HG03469 (cell line): Measurements from ENCODE around the gene SLAIN2.
"Not testable (repeated sequence)": the region's sequence is repeated elsewhere in the genome, so short reads cannot be mapped to it uniquely, and the experiment has no call there.

Source experiments
- ATAC-seq: cut with Tn5 transposase; IDR thresholded peaks from one replicate; pipeline ENCODE4 v1.9.1; 2021; ENCODE audit warnings: mild to moderate bottlenecking, moderate library complexity, moderate number of reproducible peaks; ENCODE audit not compliant: unreplicated experiment

The SLAIN2 gene

DNA sequence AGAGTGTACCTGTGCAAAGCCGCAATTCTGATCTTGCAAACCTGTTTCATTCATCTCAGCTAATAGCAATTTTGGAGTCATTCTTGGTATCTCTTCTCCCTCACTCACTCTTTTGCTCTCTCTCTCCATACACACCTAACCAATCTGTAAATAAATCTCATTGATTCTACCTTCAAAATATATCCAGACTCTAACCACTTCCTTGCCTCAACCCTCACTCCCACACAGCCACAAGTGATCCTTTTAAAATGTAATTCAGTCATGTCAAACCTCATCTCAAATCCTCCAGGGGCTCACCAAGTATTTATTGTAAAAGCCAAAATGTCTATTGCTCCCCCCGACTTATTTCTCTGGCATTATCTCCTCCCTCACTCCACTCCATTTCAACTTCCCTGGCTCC is 90.1 kb downstream of the SLAIN2 start:
- ATAC-seq = no peak

DNA sequence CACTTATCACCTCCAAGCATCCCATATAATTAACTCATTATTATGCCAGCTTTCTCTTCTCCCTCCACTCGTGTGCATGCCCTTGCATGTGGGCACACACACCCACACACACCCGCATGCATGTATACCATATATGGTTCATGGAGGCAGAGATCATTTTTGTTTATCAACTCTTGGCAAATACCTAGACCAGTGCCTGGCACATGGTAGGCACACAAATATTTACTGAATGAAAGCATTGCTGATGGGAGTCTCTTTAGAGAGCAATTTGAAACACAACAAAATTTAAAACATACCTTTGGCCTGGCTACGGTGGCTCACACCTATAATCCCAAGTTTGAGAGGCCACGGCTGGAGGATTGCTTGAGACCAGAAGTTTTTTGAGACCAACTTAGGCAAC is 90.7 kb downstream of the SLAIN2 start:
- ATAC-seq = no peak

DNA sequence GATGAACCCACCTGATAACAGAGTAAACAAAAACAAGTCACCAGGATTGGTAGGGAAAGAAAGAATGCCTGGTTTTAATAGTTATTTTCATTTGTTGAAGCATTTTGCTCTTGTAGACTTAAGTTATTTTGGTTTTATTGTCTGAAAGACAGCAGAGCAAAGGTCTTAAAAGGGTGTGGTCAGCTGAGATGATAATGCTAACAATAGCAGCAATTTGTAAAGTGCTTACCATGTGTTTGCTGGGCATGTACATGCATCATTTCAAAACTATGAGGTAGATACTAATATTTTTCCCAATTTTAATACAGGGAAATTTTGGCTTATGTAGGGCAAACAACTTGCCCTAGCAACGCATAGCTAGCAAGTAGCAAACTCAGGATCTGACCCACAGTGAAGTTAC is 95.0 kb downstream of the SLAIN2 start:
- ATAC-seq = no peak

DNA sequence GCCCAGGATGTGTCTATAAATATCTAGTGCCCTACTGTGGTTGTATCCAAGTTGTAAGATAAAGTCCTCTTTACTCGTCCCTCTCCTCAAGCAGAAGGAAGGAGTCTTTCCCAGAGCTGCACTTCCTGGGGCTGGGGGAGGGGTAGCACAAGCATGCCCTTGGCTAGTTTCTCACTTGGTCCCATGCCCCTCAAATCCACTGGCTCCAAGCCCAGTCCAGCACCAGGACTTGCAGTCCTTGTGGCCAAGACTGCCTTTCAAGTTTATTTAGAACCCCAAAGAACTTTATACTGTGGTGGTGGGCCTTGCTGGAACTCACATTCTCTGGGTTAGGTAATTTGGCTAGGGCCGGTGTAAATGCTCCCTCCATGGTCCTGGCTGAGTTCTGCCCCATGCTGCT is 98.7 kb downstream of the SLAIN2 start:
- ATAC-seq = no peak

DNA sequence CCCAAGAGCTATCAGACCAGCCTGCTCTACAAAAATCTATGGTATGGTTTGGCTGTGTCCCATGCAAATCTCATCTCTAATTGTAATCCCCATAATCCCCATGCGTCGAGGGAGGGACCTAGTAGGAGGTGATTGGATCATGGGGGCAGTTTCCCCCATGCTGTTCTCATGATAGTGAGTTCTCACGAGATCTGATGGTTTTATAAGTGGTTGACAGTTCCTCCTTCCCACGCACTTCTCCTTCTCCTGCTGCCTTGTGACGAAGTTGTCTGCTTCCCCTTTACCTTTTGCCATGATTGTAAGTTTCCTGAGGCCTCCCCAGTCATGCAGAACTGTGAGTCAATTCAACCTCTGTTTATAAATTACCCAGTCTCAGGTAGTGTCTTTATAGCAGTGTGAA is 99.6 kb downstream of the SLAIN2 start:
- ATAC-seq = not testable (repeated sequence)

DNA sequence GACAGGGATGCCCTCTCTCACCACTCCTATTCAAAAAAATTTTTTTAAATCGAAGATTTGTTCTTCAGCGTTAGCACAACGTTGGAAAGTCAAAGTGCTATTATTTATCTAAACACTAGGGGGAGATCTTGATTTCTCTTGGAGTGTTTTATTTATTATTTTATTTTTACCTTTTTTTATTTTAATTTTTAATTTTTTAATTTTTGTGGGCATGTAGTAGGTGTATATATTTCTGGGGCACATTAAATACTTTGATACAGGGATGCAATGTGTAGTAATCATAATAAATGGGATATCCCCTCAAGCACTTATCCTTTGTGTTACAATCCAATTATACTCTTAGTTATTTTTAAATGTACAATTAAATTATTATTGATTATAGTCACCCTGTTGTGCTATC is 104.4 kb downstream of the SLAIN2 start:
- no peak for ATAC-seq

DNA sequence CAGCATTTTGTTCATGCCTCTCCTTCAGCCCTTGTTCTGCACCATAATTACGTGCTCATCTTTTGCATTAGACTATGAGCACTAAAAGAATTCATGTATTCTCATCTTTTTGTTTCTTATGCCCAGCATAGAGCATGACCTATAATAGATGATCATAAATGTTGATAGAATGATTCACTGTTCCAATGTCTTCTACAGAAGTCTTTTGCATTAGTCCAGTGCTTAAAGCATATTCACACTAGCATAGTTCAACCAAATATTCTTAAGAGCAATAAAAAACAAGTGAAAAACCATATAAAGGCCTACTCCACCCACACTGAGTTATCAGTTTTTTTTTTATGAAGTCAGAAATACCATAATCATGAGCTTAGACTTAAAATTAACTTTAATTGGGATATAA is 105.3 kb downstream of the SLAIN2 start:
- no peak for ATAC-seq

DNA sequence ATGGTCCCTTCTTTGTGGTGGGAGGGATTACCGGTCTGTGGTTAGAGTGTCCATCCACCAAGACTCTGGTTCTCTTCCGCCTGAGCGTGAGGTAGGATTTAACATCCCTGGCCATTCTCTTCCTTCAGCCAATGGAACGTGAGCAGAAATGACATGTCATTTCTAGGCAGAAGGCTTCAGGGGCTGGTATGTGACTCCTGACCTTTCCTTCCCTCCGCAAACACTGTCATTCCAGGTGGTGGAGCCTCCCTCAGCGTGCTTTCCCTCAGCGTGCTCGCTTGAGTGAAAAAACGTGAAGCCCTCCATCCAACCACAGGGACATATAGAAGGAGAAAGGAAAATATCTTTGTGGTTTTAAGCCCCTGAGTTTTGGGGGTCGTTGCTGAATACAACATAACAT is 107.8 kb downstream of the SLAIN2 start:
- ATAC-seq = no peak

DNA sequence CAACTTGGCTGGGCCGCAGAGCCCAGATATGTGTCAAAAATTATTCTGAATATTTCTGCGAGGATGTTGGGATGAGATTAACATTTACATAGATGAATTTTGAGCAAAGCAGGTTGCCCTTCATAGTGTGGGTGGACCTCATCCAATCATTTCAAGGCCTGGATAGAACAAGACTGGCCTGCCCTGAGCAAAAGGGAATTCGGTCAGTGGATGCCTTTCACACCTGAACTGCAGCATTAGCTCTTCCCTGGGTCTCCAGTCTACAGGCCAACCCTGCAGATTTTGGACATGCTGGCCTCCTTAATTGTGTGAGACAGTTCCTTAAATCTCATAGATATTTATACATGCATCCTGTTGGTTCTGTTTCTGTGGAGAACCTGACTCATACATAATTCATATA is 109.4 kb downstream of the SLAIN2 start:
- ATAC-seq = no peak

DNA sequence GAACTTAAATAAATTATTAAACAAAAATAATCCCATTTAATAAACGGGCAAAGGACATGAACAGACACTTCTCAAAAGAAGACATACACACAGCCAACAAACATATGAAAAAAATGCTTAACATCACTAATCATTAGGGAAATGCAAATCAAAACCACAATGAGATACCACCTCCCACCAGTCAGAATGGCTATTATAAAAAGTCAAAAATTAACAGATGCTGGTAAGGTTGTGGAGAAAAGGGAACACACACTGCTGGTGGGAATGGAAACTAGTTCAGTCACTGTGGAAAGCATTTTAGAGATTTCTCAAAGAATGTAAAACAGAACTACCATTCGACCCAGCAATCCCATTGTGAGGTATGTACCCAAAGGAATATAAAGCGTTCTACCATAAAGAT is 110.3 kb downstream of the SLAIN2 start:
- ATAC-seq = not testable (repeated sequence)

DNA sequence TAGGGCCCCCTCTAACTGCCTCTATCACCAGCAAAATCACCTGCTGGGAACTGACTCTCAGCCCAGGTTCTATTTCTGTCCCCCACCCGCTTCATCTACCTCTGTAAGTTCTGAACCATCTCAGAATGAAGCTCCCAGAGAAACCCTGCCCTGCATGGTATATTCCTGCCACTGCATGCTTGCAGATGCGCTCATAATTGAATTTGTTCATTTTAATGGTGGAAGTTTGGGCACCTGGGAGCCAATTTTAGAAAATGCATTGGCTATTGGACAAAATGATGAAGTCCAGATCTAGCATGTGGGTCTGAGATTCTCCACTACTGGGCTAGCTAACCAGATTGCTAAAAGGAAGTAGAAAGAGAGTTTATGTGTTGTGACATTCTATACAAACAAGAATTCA is 113.3 kb downstream of the SLAIN2 start:
- no peak for ATAC-seq

DNA sequence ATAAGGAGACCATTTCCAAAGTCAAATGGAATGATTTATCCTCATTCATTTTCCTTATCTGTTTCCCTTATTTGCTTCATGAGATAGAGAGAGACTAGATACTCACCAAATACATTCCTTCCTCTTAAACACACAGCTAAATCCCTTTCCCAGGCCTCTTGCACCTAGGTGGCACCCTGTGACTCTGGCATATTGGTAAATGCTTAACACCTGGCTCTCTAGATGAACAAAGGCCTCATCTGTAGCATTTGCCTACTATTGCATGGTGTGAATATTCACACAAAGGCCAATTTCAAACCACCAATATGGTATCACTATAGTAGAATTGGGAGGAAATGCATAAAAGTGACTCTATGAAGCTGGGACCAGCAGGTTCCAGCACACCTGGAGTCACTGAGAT is 119.7 kb downstream of the SLAIN2 start:
- ATAC-seq = no peak

DNA sequence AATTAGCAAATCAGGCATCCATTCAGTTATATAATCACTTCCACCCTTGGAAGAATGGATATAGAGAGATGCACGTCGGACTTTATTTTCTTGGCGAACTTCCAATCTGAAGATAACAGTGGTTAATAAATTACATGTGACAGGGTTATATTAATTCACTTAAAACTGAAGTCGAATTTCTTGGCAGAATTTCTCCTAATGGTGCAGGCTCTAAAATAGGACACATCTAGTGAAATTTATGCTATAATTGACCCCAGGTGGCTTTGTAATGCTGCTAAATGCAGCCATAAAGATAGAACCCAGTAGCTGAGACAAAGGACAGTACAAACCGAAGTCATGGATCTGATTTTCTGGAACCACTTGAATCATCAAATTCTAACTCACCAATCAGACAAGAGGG is 121.0 kb downstream of the SLAIN2 start:
- no peak for ATAC-seq

DNA sequence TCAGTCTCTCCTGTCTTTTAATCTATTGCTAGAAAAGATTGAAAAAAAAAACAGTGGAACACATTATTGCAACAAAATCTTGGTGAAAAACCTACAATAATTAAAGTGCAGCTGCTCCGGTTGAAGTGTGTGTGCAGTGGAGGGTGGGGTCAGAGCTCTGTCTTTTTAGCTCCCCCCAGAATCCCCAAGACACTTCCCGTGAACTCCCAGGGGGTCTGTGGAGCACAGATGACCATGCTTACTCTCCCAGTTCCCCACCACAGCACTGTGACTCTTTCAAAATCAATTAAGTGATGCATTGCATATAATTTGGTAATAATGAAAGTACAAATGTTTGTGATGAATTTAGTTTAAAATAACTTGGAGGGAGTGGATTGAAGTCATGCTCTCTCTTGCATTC is 126.1 kb downstream of the SLAIN2 start:
- ATAC-seq = no peak

DNA sequence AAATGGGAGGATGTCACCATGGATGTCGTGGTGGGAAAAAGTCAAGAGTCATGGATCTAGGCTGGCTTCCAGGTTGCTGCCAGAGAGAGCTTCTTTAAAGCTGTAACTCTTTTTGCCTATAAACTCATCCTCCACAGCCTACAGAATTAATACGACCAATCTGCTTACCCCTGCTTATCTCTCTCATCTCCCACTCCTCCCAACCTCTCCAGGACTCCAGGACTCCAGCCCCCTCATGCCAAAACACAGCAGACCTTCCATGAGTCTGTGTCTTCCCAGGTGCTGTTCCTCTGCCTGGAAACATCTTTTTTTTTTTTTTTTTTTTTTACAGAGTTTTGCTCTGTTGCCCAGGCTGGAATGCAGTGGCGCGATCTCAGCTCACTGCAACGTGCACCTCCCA is 126.6 kb downstream of the SLAIN2 start:
- no peak for ATAC-seq

DNA sequence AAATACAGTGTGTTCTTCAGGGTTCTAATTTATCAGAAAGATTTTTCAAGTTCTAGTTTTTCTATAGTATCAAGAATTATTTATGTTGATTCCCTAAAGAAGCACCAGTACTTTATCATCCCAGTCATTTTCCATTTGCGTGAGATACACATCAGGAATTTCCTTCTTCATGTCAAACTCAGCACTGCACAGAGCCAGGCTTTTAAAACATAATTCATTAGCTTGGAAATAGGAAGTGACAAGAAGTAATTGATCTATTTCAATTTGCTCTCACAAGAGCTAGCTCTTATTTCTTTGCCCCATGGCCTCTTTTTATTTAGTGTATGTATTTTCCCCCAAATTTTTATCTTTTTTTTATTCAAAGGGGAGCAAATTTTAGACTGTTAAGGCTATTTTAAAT is 128.8 kb downstream of the SLAIN2 start:
- ATAC-seq = no peak

DNA sequence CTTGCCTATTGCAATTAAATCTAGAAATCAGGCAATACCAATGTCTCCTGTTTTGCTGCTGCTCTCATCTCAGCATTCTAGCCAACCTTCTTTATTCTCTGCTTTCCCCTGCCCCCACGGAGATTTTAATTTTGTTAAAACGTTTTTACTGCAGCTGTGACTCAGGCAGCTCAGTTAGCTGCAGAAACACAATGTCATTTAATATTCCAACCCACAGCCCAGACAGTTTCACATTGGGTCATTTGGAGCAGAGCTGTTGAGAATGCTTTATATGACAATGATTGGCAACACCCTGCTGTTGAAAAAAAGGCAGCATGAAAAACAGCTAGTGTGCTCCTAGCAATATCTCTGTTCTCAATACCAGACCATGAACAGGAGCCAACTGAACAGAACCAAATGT is 129.2 kb downstream of the SLAIN2 start:
- ATAC-seq = no peak

DNA sequence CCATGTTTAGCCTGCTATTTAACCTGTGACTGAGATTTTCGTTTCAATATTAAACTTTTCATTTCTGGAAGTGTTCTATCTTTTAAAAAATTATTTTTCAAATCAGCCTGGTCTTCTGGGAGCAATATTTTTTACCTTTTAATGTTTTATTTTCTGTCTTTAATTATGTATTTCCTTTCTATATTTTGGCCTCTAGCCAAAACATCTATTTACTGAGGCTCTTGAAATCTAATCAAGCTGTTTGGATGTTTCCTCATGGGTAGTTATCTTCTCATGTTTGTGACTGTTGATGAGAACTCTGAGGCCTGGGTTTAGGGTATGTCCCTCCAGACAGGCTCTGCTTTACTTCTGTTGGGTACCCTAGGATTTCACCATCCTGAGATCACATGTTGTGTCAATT is 131.5 kb downstream of the SLAIN2 start:
- no peak for ATAC-seq

DNA sequence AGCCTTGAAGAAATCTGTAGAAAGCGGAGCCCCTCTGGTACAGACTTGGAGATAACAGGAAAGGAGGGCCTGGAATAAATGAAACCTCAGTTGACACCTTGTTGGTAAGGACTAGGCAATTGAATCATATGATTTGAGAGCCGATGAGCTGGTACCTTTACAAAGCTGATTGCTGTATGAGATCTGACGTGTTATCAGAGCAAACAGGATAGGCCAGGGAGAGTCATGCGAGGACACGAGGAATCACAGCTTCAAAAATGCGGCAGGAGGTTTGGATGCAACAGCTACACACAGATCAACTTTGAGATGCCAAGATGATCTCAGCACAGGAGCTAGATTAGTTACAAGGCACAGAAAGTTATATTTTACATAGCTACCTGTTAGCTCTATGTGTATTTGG is 134.4 kb downstream of the SLAIN2 start:
- ATAC-seq = no peak
